Mesothelial cell of epicardium (in vitro differentiated cells): Measurements from ENCODE around the gene PANK3. TPM values are rescaled to one million over a fixed set of nuclear protein-coding genes. Genes with fewer than 3 reads are reported as not detected.

ENCODE experiments used
- DNase-seq, 2 experiments: peaks; one replicate each; pipeline ENCODE4 v3.0.0; 2021; ENCODE audit warnings: low spot score in 2 of 2; ENCODE audit not compliant: unreplicated experiment in 2 of 2
- H3K27ac Mint-ChIP-seq: 2 replicates; pipeline ENCODE4 v1.8.0; 2021; ENCODE audit warnings: mixed read lengths
- H3K27me3 Mint-ChIP-seq: 2 replicates; pipeline ENCODE4 v1.8.0; 2021; ENCODE audit warnings: low read depth, mixed read lengths
- H3K36me3 Mint-ChIP-seq: 2 replicates; pipeline ENCODE4 v1.8.0; 2021; ENCODE audit warnings: mixed read lengths
- H3K4me1 Mint-ChIP-seq: 2 replicates; pipeline ENCODE4 v1.8.0; 2021; ENCODE audit warnings: mixed read lengths
- H3K4me3 Mint-ChIP-seq: 2 replicates; pipeline ENCODE4 v1.8.0; 2021; ENCODE audit warnings: mild to moderate bottlenecking, moderate library complexity, mixed read lengths
- H3K9me3 Mint-ChIP-seq: 2 replicates; pipeline ENCODE4 v1.8.0; 2021; ENCODE audit warnings: mixed read lengths
- CTCF ChIP-seq: fragments of 200-600 bp; sonication (generic); IDR thresholded peaks from one replicate; pipeline ENCODE4 v1.5.0; 2021; ENCODE audit warnings: antibody characterized with exemption; ENCODE audit not compliant: unreplicated experiment
- total RNA-seq: library from RNA; stranded (reverse); gene quantifications from 3 replicates; pipeline ENCODE4 v1.2.1, GENCODE V29; 2021

The PANK3 gene
- total RNA-seq, 1 donor from 2014 or later, result 90.7 TPM

- Mint-ChIP-seq H3K4me1 (no peaks in the 10 kb centered on the region), H3K4me3 (no peak overlapping the region), H3K27ac (no peak overlapping the region), H3K27me3 (no peaks in the 10 kb centered on the region), H3K9me3 (no peaks in the 10 kb centered on the region), H3K36me3 (peaks cover 29% of the 10 kb centered on the region)
- no peak for TF ChIP-seq CTCF
- no peak for DNase-seq
Observed at GRCh38 chr5:168562279-168562678, 16.9 kb downstream of the PANK3 start.

- no peaks in the 10 kb centered on the region for H3K9me3 Mint-ChIP-seq
- H3K27me3 Mint-ChIP-seq, result no peaks in the 10 kb centered on the region
- H3K4me1 Mint-ChIP-seq, result no peaks in the 10 kb centered on the region
- H3K4me3 Mint-ChIP-seq, result no peak overlapping the region
- TF ChIP-seq CTCF, result no peak
- no peak for DNase-seq
- H3K36me3 Mint-ChIP-seq, result peaks cover 44% of the 10 kb centered on the region
- no peak overlapping the region for H3K27ac Mint-ChIP-seq
Observed at GRCh38 chr5:168557389-168557788, 21.8 kb downstream of the PANK3 start.

- no peak for DNase-seq
- Mint-ChIP-seq H3K4me1 (no peaks in the 10 kb centered on the region), H3K27me3 (no peaks in the 10 kb centered on the region), H3K27ac (no peak overlapping the region), H3K4me3 (no peak overlapping the region), H3K9me3 (no peaks in the 10 kb centered on the region), H3K36me3 (peaks cover 49% of the 10 kb centered on the region)
- TF ChIP-seq CTCF, result no peak
Observed at GRCh38 chr5:168553377-168554130, 25.6 kb downstream of the PANK3 start.

- no peak overlapping the region for H3K4me3 Mint-ChIP-seq
- H3K36me3 Mint-ChIP-seq, result peaks cover 49% of the 10 kb centered on the region
- no peaks in the 10 kb centered on the region for H3K4me1 Mint-ChIP-seq
- no peak for TF ChIP-seq CTCF
- DNase-seq, result no peak
- no peaks in the 10 kb centered on the region for H3K9me3 Mint-ChIP-seq
- H3K27me3 Mint-ChIP-seq, result no peaks in the 10 kb centered on the region
- no peak overlapping the region for H3K27ac Mint-ChIP-seq
Observed at GRCh38 chr5:168552146-168552545, 27.0 kb downstream of the PANK3 start.

- Mint-ChIP-seq H3K4me3 (no peak overlapping the region), H3K9me3 (no peaks in the 10 kb centered on the region), H3K36me3 (peaks cover 44% of the 10 kb centered on the region), H3K4me1 (no peaks in the 10 kb centered on the region), H3K27me3 (no peaks in the 10 kb centered on the region), H3K27ac (no peak overlapping the region)
- no peak for DNase-seq
- TF ChIP-seq CTCF, result no peak
Observed at GRCh38 chr5:168550656-168551055, 28.5 kb downstream of the PANK3 start.
